Measurements from ENCODE around the gene TMEM233.
A peak's percentile ranks its signal among the peaks of the same experiment; 100 is the strongest.

TMEM233 gene

GRCh38 chr12:119644930-119645329 lies 51.4 kb downstream of the TMEM233 start:
- Histone ChIP-seq H3F3A (ENCODE audit: control insufficient read depth, insufficient read depth) (no peaks in the 10 kb centered on the region), H3K27me3 (ENCODE audit: control insufficient read depth, low read length) (no peaks in the 10 kb centered on the region), H3K4me1 (ENCODE audit: control insufficient read depth, low read length) (no peaks in the 10 kb centered on the region), H3K4me3 (ENCODE audit: low read length) (no peak overlapping the region), H4K20me1 (ENCODE audit: control insufficient read depth, insufficient read depth, low read depth, low read length) (no peaks in the 10 kb centered on the region), H3K9me2 (replicated peaks; ENCODE audit: control insufficient read depth, low read length) (no peaks in the 10 kb centered on the region), H3K9me3 (ENCODE audit: control insufficient read depth, insufficient read depth, low read length) (no peaks in the 10 kb centered on the region), H3K27ac (ENCODE audit: low read depth, low read length) (no peak overlapping the region), H3K4me2 (ENCODE audit: low read length) (no peak overlapping the region), H3K36me3 (ENCODE audit: control insufficient read depth, low read length) (no peaks in the 10 kb centered on the region), H3K79me2 (ENCODE audit: control insufficient read depth, low read length) (no peaks in the 10 kb centered on the region)
- TF ChIP-seq CTCF (IDR thresholded peaks at IDR 0.05; ENCODE audit: low read depth, low read length, poor library complexity, severe bottlenecking) (no peak), EZH2phosphoT487 (IDR thresholded peaks at IDR 0.05; ENCODE audit: borderline replicate concordance, low read length) (no peak)

- Histone ChIP-seq H3K27ac (ENCODE audit: low read depth, low read length) (no peak overlapping the region), H3K36me3 (ENCODE audit: control insufficient read depth, low read length) (no peaks in the 10 kb centered on the region), H3K4me1 (ENCODE audit: control insufficient read depth, low read length) (no peaks in the 10 kb centered on the region), H4K20me1 (ENCODE audit: control insufficient read depth, insufficient read depth, low read depth, low read length) (no peaks in the 10 kb centered on the region), H3K79me2 (ENCODE audit: control insufficient read depth, low read length) (no peaks in the 10 kb centered on the region), H3K27me3 (ENCODE audit: control insufficient read depth, low read length) (no peaks in the 10 kb centered on the region), H3K9me3 (ENCODE audit: control insufficient read depth, insufficient read depth, low read length) (no peaks in the 10 kb centered on the region), H3K9me2 (replicated peaks; ENCODE audit: control insufficient read depth, low read length) (no peaks in the 10 kb centered on the region), H3K4me3 (ENCODE audit: low read length) (no peak overlapping the region), H3F3A (ENCODE audit: control insufficient read depth, insufficient read depth) (no peaks in the 10 kb centered on the region), H3K4me2 (ENCODE audit: low read length) (no peak overlapping the region)
- TF ChIP-seq CTCF (IDR thresholded peaks at IDR 0.05; ENCODE audit: low read depth, low read length, poor library complexity, severe bottlenecking) (no peak), EZH2phosphoT487 (IDR thresholded peaks at IDR 0.05; ENCODE audit: borderline replicate concordance, low read length) (no peak)
Measured at GRCh38 chr12:119645535-119646059, 52.0 kb downstream of the TMEM233 start.

DNA sequence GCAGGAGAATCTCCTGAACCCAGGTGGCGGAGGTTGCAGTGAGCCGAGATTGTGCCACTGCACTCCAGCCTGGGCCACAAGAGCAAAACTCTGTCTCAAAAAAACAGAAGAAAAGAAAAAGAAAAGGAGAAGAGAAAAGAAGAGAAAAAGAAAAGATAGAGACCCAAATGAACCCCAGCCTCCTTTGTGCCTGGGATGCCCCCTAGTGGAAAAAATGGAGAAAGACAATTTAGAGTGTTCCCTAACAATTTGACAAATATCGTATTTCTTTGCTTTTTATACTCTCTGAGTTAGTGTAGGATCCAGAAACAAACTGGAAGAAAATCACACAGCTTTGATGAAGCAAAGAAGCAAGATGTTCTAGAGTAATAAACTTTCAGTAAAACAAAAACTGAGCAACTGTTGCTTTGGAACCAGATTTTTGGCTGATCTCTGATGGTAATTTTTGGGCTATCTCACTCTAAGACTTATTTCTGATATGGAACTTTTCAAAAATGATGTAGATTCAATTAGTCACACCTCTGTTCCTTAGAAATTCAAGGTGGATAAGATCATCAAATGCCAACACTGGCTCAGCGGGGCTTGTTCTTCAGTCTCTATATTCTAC lies 55.7 kb downstream of the TMEM233 start:
- no peak overlapping the region for H3K4me3 ChIP-seq (ENCODE audit: low read length)
- H3K27ac ChIP-seq (ENCODE audit: low read depth, low read length): no peak overlapping the region
- H3K27me3 ChIP-seq (ENCODE audit: control insufficient read depth, low read length): no peaks in the 10 kb centered on the region

More for the DNA sequence above, 55.7 kb downstream of the TMEM233 start:
- Histone ChIP-seq H3K9me2 (replicated peaks; ENCODE audit: control insufficient read depth, low read length) (no peaks in the 10 kb centered on the region), H3F3A (ENCODE audit: control insufficient read depth, insufficient read depth) (no peaks in the 10 kb centered on the region), H3K79me2 (ENCODE audit: control insufficient read depth, low read length) (no peaks in the 10 kb centered on the region), H3K4me1 (ENCODE audit: control insufficient read depth, low read length) (no peaks in the 10 kb centered on the region), H3K9me3 (ENCODE audit: control insufficient read depth, insufficient read depth, low read length) (no peaks in the 10 kb centered on the region), H4K20me1 (ENCODE audit: control insufficient read depth, insufficient read depth, low read depth, low read length) (no peaks in the 10 kb centered on the region), H3K36me3 (ENCODE audit: control insufficient read depth, low read length) (no peaks in the 10 kb centered on the region), H3K4me2 (ENCODE audit: low read length) (no peak overlapping the region)
- TF ChIP-seq EZH2phosphoT487 (IDR thresholded peaks at IDR 0.05; ENCODE audit: borderline replicate concordance, low read length): no peak
- peak; percentile 80 for TF ChIP-seq CTCF (IDR thresholded peaks at IDR 0.05; ENCODE audit: low read depth, low read length, poor library complexity, severe bottlenecking)

All from DOHH2 (cell line).